Endothelial cell of umbilical vein (primary cell): ENCODE data around the gene ARL1.

Experiments
- MYC ChIP-seq: IDR thresholded peaks from one replicate; pipeline ENCODE4 v1.6.1; 2011; ENCODE audit warnings: mild to moderate bottlenecking, low read depth, low read length
- TF ChIP-seq, protein P1 (sequence below), 2 donors: IDR thresholded peaks; 1 replicate in 1 of 2; 2 replicates in 1 of 2; pipeline ENCODE4 v1.5.1; 2011; ENCODE audit warnings: low read length in 2 of 2, mild to moderate bottlenecking in 2 of 2, moderate library complexity in 2 of 2, control low read depth in 1 of 2, inconsistent platforms in 1 of 2, low read depth in 1 of 2; ENCODE audit not compliant: insufficient read depth in 1 of 2; ENCODE audit errors: extremely low read depth in 1 of 2

DNA sequence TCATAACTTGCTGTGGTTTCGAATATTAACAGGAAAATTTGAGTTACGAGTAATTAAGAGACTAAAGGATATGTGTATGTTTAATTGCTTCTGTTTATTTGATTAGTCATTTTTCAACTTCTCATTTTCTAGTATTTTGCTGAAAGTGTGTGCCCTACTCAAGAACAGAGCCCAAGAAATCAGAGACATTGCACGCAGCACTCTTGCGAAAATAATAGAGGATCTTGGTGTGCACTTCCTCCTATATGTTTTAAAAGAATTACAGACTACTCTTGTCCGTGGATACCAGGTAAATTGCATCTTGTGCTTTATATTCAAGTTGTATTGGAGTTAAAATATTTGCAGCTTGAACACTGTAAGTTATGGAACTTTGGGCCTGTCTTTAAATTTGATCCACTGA is 50.8 kb downstream of the ARL1 start:
- TF ChIP-seq, protein P1, sequence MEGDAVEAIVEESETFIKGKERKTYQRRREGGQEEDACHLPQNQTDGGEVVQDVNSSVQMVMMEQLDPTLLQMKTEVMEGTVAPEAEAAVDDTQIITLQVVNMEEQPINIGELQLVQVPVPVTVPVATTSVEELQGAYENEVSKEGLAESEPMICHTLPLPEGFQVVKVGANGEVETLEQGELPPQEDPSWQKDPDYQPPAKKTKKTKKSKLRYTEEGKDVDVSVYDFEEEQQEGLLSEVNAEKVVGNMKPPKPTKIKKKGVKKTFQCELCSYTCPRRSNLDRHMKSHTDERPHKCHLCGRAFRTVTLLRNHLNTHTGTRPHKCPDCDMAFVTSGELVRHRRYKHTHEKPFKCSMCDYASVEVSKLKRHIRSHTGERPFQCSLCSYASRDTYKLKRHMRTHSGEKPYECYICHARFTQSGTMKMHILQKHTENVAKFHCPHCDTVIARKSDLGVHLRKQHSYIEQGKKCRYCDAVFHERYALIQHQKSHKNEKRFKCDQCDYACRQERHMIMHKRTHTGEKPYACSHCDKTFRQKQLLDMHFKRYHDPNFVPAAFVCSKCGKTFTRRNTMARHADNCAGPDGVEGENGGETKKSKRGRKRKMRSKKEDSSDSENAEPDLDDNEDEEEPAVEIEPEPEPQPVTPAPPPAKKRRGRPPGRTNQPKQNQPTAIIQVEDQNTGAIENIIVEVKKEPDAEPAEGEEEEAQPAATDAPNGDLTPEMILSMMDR (IDR thresholded peaks at IDR 0.05; ENCODE audit: extremely low read depth in 1 of 2, insufficient read depth in 1 of 2, low read depth in 1 of 2, low read length in 2 of 2), result no peak
- TF ChIP-seq MYC, result no peak
